HCT116 (cell line): ENCODE measurements around the gene AP5Z1.

ENCODE experiments used
- EGR1 ChIP-seq: IDR thresholded peaks from 2 replicates; pipeline ENCODE4 v1.6.1; 2012; ENCODE audit warnings: low read depth
- EZH2 ChIP-seq: fragments of 200-600 bp; sonication (generic); IDR thresholded peaks from 2 replicates; pipeline ENCODE4 v1.6.1; 2017; ENCODE audit warnings: antibody characterized with exemption, mixed run types
- MAX ChIP-seq: IDR thresholded peaks from 2 replicates; pipeline ENCODE4 v1.6.1; 2012
- POLR2A ChIP-seq: IDR thresholded peaks from 2 replicates; pipeline ENCODE4 v1.7.0; 2011; ENCODE audit warnings: borderline replicate concordance; ENCODE audit not compliant: insufficient read depth, insufficient read length; ENCODE audit errors: extremely low read depth
- POLR2AphosphoS5 ChIP-seq: IDR thresholded peaks from 2 replicates; pipeline ENCODE4 v1.6.1; 2011; ENCODE audit warnings: mild to moderate bottlenecking, low read depth, low read length, moderate library complexity
- RAD21 ChIP-seq: IDR thresholded peaks from 2 replicates; pipeline ENCODE4 v1.6.1; 2012; ENCODE audit warnings: low read depth, mild to moderate bottlenecking
- REST ChIP-seq: IDR thresholded peaks from 2 replicates; pipeline ENCODE4 v1.6.1; 2012; ENCODE audit warnings: low read depth
- SRF ChIP-seq: IDR thresholded peaks from 2 replicates; pipeline ENCODE4 v1.6.1; 2012; ENCODE audit warnings: low read depth
- TCF7L2 ChIP-seq: IDR thresholded peaks from 2 replicates; pipeline ENCODE4 v1.7.0; 2011; ENCODE audit warnings: borderline replicate concordance, inconsistent platforms; ENCODE audit not compliant: insufficient read depth, insufficient read length; ENCODE audit errors: extremely low read depth
- YY1 ChIP-seq: IDR thresholded peaks from 2 replicates; pipeline ENCODE4 v1.6.1; 2011; ENCODE audit warnings: low read length, low read depth, moderate library complexity, mild to moderate bottlenecking; ENCODE audit not compliant: insufficient replicate concordance; ENCODE audit errors: extremely low read depth
- TF ChIP-seq, protein P1 (sequence below), 3 experiments: fragments of 200-600 bp in 1 of 3; sonication (generic) in 1 of 3; IDR thresholded peaks in 2 of 3; conservative IDR thresholded peaks in 1 of 3; 2 replicates each; pipeline ENCODE4 v1.5.1; 2012 to 2017; ENCODE audit warnings: low read depth in 2 of 3, low read length in 2 of 3, antibody characterized with exemption in 1 of 3, borderline replicate concordance in 1 of 3, control low read depth in 1 of 3, mild to moderate bottlenecking in 1 of 3, mixed read lengths in 1 of 3, mixed run types in 1 of 3, moderate library complexity in 1 of 3; ENCODE audit not compliant: insufficient read depth in 1 of 3
- TF ChIP-seq, protein P2 (sequence below): IDR thresholded peaks from 2 replicates; pipeline ENCODE4 v1.6.1; 2011; ENCODE audit warnings: mild to moderate bottlenecking, low read length, moderate library complexity; ENCODE audit not compliant: insufficient replicate concordance; ENCODE audit errors: extremely low read depth

DNA sequence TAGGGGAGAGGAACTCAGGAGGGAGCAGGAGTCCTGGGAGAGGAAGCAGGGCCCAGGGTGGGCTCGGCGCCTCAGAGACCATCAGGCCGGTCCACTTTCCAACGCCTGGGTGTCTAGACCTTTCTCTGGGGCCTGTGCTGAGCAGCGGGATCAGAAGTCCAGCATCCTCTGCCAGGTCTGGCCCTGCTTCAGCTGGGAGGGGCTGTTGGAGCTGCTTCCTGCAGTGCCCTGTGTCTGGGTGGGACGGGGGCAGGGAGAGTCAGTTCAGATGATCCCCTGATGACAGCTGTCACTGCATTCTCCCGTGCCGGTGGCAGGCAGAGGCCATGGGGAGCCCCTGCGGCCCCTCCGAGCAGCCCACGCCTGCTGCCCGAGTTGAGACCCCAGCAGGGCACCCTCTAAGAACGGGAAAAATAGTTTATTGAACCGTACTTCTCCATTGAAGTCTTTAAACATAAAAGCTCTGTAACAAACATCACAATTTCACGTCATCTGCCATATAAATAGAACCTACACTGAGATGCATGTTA, 23.3 kb downstream of the AP5Z1 start:
- TF ChIP-seq, protein P1, sequence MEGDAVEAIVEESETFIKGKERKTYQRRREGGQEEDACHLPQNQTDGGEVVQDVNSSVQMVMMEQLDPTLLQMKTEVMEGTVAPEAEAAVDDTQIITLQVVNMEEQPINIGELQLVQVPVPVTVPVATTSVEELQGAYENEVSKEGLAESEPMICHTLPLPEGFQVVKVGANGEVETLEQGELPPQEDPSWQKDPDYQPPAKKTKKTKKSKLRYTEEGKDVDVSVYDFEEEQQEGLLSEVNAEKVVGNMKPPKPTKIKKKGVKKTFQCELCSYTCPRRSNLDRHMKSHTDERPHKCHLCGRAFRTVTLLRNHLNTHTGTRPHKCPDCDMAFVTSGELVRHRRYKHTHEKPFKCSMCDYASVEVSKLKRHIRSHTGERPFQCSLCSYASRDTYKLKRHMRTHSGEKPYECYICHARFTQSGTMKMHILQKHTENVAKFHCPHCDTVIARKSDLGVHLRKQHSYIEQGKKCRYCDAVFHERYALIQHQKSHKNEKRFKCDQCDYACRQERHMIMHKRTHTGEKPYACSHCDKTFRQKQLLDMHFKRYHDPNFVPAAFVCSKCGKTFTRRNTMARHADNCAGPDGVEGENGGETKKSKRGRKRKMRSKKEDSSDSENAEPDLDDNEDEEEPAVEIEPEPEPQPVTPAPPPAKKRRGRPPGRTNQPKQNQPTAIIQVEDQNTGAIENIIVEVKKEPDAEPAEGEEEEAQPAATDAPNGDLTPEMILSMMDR (IDR thresholded peaks at IDR 0.05 in 2 of 3, conservative IDR thresholded peaks at IDR 0.05 in 1 of 3; ENCODE audit: borderline replicate concordance in 1 of 3, insufficient read depth in 1 of 3, low read depth in 2 of 3, low read length in 2 of 3), result no peak
- no peak for TF ChIP-seq POLR2AphosphoS5
- TF ChIP-seq POLR2A, result no peak
- TF ChIP-seq REST, result no peak
- TF ChIP-seq EGR1, result no peak
- no peak for TF ChIP-seq TCF7L2
- no peak for TF ChIP-seq MAX
- no peak for TF ChIP-seq YY1
- no peak for TF ChIP-seq SRF
- TF ChIP-seq, protein P2, sequence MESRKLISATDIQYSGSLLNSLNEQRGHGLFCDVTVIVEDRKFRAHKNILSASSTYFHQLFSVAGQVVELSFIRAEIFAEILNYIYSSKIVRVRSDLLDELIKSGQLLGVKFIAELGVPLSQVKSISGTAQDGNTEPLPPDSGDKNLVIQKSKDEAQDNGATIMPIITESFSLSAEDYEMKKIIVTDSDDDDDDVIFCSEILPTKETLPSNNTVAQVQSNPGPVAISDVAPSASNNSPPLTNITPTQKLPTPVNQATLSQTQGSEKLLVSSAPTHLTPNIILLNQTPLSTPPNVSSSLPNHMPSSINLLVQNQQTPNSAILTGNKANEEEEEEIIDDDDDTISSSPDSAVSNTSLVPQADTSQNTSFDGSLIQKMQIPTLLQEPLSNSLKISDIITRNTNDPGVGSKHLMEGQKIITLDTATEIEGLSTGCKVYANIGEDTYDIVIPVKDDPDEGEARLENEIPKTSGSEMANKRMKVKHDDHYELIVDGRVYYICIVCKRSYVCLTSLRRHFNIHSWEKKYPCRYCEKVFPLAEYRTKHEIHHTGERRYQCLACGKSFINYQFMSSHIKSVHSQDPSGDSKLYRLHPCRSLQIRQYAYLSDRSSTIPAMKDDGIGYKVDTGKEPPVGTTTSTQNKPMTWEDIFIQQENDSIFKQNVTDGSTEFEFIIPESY, result no peak
- TF ChIP-seq EZH2, result no peak
- no peak for TF ChIP-seq RAD21
